T-helper 1 cell treated with Interleukin-12 subunit alpha and Interleukin-12 subunit beta and Interleukin-4 antibody, amounts not matched to agents 30 μg/mL and 1 μg/mL, for 36 hours (primary cell): ENCODE measurements around the gene FLRT2.
A peak's percentile ranks its signal among the peaks of the same experiment; 100 is the strongest.

Experiments used
- H3K27ac Mint-ChIP-seq: one replicate; pipeline ENCODE4 v1.8.0; 2021; ENCODE audit warnings: mild to moderate bottlenecking, mixed read lengths
- H3K27me3 Mint-ChIP-seq: one replicate; pipeline ENCODE4 v1.8.0; 2021; ENCODE audit warnings: low read depth, mixed read lengths
- H3K36me3 Mint-ChIP-seq: one replicate; pipeline ENCODE4 v1.8.0; 2021; ENCODE audit warnings: low read depth, mixed read lengths
- H3K4me1 Mint-ChIP-seq: one replicate; pipeline ENCODE4 v1.8.0; 2021; ENCODE audit warnings: low read depth, mixed read lengths
- H3K4me3 Mint-ChIP-seq: one replicate; pipeline ENCODE4 v1.8.0; 2021; ENCODE audit warnings: mild to moderate bottlenecking, moderate library complexity, mixed read lengths
- H3K9me3 Mint-ChIP-seq: one replicate; pipeline ENCODE4 v1.8.0; 2021; ENCODE audit warnings: mixed read lengths

Gene FLRT2

GRCh38 chr14:85523624-85524023 is 6.3 kb upstream of the FLRT2 start:
- H3K36me3 Mint-ChIP-seq: no peaks in the 10 kb centered on the region
- no peaks in the 10 kb centered on the region for H3K4me1 Mint-ChIP-seq
- H3K27ac Mint-ChIP-seq: no peak overlapping the region
- H3K27me3 Mint-ChIP-seq: peaks cover 12% of the 10 kb centered on the region
- no peak overlapping the region for H3K4me3 Mint-ChIP-seq
- peaks cover 3% of the 10 kb centered on the region for H3K9me3 Mint-ChIP-seq

GRCh38 chr14:85527006-85527405 is 2.9 kb upstream of the FLRT2 start:
- Mint-ChIP-seq H3K4me1 (peaks cover 3% of the 10 kb centered on the region), H3K27ac (no peak overlapping the region), H3K4me3 (no peak overlapping the region), H3K36me3 (no peaks in the 10 kb centered on the region), H3K9me3 (peaks cover 3% of the 10 kb centered on the region), H3K27me3 (peaks cover 44% of the 10 kb centered on the region)

- Mint-ChIP-seq H3K9me3 (peaks cover 3% of the 10 kb centered on the region), H3K4me3 (no peak overlapping the region), H3K36me3 (no peaks in the 10 kb centered on the region), H3K27ac (no peak overlapping the region), H3K27me3 (peaks cover 50% of the 10 kb centered on the region), H3K4me1 (peaks cover 6% of the 10 kb centered on the region)
These were observed 2.4 kb upstream of the FLRT2 start for GRCh38 chr14:85527445-85528035.

- peaks cover 3% of the 10 kb centered on the region for H3K9me3 Mint-ChIP-seq
- H3K27ac Mint-ChIP-seq: no peak overlapping the region
- peaks cover 6% of the 10 kb centered on the region for H3K4me1 Mint-ChIP-seq
- H3K27me3 Mint-ChIP-seq: peaks cover 55% of the 10 kb centered on the region
- no peak overlapping the region for H3K4me3 Mint-ChIP-seq
- no peaks in the 10 kb centered on the region for H3K36me3 Mint-ChIP-seq
These were observed 1.7 kb upstream of the FLRT2 start for GRCh38 chr14:85528080-85528896.

GRCh38 chr14:85528897-85529631 is 880 bp upstream of the FLRT2 start:
- Mint-ChIP-seq H3K4me1 (peaks cover 6% of the 10 kb centered on the region), H3K36me3 (no peaks in the 10 kb centered on the region), H3K4me3 (no peak overlapping the region), H3K27ac (no peak overlapping the region), H3K9me3 (peaks cover 3% of the 10 kb centered on the region), H3K27me3 (peaks cover 58% of the 10 kb centered on the region)

GRCh38 chr14:85530626-85531025 is 682 bp downstream of the FLRT2 start:
- peaks cover 6% of the 10 kb centered on the region for H3K4me1 Mint-ChIP-seq
- H3K27ac Mint-ChIP-seq: peak overlapping the region; percentile 20
- H3K27me3 Mint-ChIP-seq: peaks cover 73% of the 10 kb centered on the region
- peaks cover 3% of the 10 kb centered on the region for H3K9me3 Mint-ChIP-seq
- no peaks in the 10 kb centered on the region for H3K36me3 Mint-ChIP-seq
- H3K4me3 Mint-ChIP-seq: no peak overlapping the region

- H3K9me3 Mint-ChIP-seq: peaks cover under 1% of the 10 kb centered on the region
- peaks cover 78% of the 10 kb centered on the region for H3K27me3 Mint-ChIP-seq
- no peaks in the 10 kb centered on the region for H3K36me3 Mint-ChIP-seq
- H3K27ac Mint-ChIP-seq: no peak overlapping the region
- H3K4me3 Mint-ChIP-seq: no peak overlapping the region
- H3K4me1 Mint-ChIP-seq: peaks cover 6% of the 10 kb centered on the region
These were observed 1.2 kb downstream of the FLRT2 start for GRCh38 chr14:85531141-85531586.

- Mint-ChIP-seq H3K27me3 (peaks cover 80% of the 10 kb centered on the region), H3K36me3 (no peaks in the 10 kb centered on the region), H3K27ac (peak overlapping the region; percentile 62), H3K9me3 (no peaks in the 10 kb centered on the region), H3K4me3 (peak overlapping the region; percentile 46), H3K4me1 (peaks cover 6% of the 10 kb centered on the region)
These were observed 1.8 kb downstream of the FLRT2 start for GRCh38 chr14:85531587-85532373.

GRCh38 chr14:85532374-85533022 is 2.6 kb downstream of the FLRT2 start:
- H3K4me3 Mint-ChIP-seq: no peak overlapping the region
- peak overlapping the region; percentile 62 for H3K27ac Mint-ChIP-seq
- no peaks in the 10 kb centered on the region for H3K9me3 Mint-ChIP-seq
- peaks cover 79% of the 10 kb centered on the region for H3K27me3 Mint-ChIP-seq
- H3K4me1 Mint-ChIP-seq: peaks cover 6% of the 10 kb centered on the region
- H3K36me3 Mint-ChIP-seq: no peaks in the 10 kb centered on the region

- Mint-ChIP-seq H3K27ac (no peak overlapping the region), H3K4me3 (no peak overlapping the region), H3K36me3 (no peaks in the 10 kb centered on the region), H3K9me3 (no peaks in the 10 kb centered on the region), H3K27me3 (peaks cover 75% of the 10 kb centered on the region), H3K4me1 (peaks cover 6% of the 10 kb centered on the region)
These were observed 3.3 kb downstream of the FLRT2 start for GRCh38 chr14:85533023-85533860.

- H3K4me3 Mint-ChIP-seq: no peak overlapping the region
- H3K4me1 Mint-ChIP-seq: peaks cover 6% of the 10 kb centered on the region
- peaks cover 69% of the 10 kb centered on the region for H3K27me3 Mint-ChIP-seq
- no peaks in the 10 kb centered on the region for H3K9me3 Mint-ChIP-seq
- no peak overlapping the region for H3K27ac Mint-ChIP-seq
- no peaks in the 10 kb centered on the region for H3K36me3 Mint-ChIP-seq
These were observed 3.9 kb downstream of the FLRT2 start for GRCh38 chr14:85533861-85534291.

GRCh38 chr14:85534458-85535293 is 4.7 kb downstream of the FLRT2 start:
- Mint-ChIP-seq H3K4me1 (peaks cover 6% of the 10 kb centered on the region), H3K36me3 (no peaks in the 10 kb centered on the region), H3K4me3 (no peak overlapping the region), H3K27ac (no peak overlapping the region), H3K27me3 (peaks cover 61% of the 10 kb centered on the region), H3K9me3 (no peaks in the 10 kb centered on the region)
